Stimulated activated CD4-positive, alpha-beta T cell treated with anti-CD3 and anti-CD28 coated beads, Interleukin-15, amount 100 ng/mL, for 24 hours (primary cell): ENCODE results near the gene CCL22.
"Not testable (repeated sequence)": the region's sequence is repeated elsewhere in the genome, so short reads cannot be mapped to it uniquely, and the experiment has no call there.

Experiments
- DNase-seq: peaks from one replicate; pipeline ENCODE4 v3.0.0-alpha.2; 2020

The CCL22 gene

DNA sequence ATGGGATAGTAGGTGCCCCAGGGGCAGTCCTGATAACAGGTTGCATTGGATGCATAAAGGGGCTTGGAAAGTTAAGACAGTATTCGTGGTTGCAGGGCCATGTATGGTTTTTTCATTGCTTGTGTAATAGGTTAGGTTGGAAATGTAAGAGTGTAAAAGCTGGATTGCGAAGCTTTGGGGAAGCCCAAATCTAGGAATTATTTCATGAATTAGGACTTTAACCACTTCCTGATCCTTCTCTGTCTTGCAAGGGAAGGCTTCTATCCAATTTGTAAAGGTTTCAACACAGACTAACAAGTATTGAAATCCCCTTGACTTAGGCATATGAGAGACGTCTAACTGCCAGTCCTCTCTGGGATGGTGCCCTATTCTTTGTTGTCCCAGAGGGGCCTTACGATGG, 38.2 kb downstream of the CCL22 start:
- no peak for DNase-seq

DNA sequence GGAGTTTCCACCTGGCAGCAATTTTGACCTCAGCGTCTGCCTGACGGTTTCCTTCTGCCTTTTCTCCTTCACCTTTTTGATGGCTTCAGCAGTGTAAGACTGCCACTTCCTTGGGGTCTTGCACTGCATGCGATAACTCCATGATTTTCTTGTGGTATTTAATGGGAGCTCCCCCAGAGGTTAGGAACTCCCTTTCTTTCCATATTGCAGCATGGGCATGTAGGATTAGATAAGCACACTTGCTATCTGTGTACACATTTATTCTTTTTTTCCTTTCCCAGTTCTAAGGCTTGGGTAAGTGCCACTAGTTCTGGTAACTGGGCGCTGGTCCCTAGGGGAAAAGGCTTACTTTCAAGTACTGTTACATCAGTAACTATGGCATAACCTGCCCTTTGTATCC, 38.9 kb downstream of the CCL22 start:
- not testable (repeated sequence) for DNase-seq

DNA sequence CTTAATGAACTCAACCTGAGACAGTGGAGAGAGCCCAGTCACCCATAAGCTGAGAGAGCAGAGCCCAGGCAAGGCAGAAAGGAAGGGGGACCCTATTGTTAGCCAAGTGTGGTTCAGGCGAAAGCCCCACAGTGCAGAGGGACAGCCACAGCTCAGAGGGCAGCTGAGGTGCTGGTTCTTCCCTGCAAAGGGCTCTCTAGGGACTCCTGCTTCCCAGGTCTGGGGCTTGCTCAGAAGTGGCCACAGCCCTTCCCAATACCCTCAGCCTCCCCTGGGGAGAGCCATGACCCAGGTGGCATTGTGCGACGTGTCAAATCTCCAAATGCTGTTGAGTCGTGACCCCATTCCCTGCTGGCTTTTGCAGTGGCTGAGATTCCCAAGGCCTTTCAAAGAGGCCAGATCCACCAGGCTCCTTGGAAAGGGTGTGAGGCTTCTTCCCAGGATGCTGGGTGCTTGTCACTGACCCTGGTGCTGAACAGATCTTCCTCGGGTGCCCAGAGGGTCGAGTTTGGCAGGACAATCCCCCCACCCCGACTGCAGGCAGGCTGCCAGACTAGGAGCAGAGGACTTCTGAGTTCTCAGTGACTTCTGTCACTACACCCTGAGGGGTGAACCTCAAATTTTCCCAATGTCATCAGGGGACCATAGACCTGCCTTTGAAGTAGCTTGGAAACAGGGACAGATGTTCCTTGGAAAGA, 43.5 kb downstream of the CCL22 start:
- DNase-seq: no peak

DNA sequence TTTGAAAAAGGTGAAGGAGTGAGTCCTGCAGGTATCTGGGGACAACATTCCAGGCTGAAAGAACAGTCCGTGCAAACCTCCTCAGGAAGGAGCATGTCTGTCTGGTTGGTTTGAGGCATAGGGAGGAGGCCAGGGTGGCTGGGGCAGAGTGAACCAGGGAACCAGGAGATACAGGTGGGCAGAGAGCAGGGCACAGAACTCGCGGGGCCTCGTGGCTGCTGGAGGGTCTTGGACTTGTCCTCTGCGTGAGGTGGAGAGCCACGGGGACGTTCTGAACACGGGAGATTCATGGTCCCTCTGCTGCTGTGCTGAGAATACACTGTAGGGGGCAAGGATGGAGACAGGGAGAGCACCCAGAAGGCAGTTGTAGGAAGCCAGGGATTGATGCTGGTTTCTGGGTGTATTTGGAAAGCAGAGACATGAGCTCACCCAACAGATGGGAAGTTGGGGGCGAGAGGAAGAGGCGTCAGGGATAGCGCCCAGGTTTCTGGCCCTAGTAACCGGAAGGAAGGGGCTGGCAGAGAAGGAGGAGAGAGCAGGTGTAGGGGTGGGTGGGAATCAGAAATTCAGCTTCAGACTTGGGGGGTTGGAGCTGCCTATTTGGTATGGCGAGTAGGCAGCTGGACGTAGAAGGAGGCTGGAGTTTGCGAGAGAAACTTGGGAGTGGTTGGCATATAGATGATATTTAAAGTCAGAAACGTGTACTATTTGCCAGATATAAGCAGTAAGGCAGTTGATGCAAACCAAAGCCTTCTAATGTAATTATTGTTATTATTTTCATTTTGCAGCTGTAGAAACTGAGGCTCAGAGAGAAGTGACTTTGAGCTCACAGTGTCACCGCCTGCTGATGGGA, 45.6 kb downstream of the CCL22 start, which contains the start of gene CCL17:
CCL17 (plus strand) TSS at position 803 of the 853 bp plus-strand sequence. CDS start 9,166 bp downstream, outside the sequence.
- no peak for DNase-seq

DNA sequence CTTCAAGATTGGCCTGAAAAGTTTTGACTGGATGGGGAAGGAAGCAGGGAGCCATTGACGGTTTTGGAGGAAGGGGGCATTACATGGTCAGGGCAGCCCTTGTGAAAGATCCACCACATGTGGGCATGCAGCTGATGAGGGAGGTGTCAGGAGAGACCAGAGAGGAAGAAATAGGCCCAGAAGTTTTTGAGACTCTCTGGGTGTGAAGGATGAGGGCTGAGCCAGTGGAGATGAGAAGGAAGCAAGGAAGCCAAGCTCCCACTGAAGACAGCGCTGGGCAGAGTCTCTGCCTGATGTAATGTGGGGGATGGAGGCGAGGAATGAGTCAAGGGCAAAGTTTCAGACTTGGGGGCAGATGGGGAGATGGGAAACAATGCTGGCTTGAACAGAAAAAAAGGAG, 46.5 kb downstream of the CCL22 start:
- DNase-seq: no peak

DNA sequence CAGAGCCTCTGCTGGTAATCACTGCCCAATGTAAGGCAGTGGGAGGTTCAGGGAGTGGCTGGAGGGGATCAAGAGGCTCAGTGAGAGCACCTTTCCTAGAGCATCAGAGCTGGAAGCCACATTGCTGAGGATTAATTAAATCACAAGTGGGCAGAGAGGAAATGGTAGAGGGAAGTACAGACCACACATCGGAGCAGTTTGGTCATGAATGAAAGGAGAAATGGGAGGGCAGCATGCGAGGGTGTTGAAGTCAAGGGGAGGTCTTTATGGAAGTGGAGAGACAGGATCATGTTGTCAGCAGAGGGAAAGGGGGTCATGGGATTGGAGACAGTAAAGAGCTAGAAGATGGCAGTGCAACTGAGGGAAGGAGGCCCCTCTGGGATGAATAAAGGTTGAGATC, 48.3 kb downstream of the CCL22 start:
- DNase-seq: no peak

DNA sequence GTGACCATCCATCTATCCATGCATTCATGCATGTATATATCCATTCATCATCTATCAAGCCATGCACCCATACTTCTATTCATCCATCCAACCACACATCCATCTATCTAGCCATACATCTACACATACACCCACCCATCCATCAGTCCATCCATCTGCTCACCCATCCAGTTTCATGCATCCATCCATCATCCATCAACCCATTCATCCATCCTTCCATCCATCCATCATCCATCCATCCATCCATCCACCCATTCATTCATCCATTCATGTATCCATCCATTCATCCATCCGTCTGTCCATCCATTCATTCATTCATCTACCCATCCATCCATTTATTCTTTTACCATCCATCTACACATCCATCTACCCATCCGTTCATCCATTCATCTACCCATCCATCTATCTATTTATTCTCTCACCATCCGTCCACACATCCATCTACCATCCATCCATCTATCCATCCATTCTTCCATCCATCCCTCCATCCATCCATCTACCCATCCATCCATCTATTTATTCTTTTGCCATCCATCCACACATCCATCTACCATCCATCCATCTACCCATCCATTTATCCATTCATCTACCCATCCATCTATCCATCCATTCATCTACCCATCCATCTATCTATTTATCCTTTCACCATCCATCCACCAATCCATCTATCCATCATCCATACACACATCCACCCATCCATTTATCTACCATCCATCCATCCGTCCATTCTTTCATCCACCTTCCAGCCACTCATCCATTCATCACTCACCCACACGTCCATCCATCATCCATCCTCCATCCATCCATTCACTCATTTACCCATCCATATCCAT, 49.2 kb downstream of the CCL22 start:
- DNase-seq: no peak

DNA sequence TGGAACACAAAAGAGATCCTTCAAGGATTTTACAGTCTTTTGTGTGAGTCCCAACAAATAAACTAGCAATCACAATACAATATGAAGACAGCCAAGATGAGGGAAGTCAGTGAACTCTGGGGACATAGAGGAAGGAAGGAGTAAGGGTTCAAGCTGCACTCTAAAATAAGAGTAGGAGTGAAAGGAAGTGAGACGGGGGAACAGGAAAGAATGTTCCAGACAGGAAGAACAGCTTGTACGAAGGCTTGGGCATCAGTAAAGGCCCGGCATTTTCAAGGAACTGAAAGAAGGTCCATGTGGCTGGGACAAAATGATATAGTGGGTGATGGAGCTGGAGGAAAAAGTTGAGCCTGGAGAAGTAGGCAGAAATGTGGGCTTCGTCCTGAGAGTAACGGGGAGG, 50.5 kb downstream of the CCL22 start:
- no peak for DNase-seq

DNA sequence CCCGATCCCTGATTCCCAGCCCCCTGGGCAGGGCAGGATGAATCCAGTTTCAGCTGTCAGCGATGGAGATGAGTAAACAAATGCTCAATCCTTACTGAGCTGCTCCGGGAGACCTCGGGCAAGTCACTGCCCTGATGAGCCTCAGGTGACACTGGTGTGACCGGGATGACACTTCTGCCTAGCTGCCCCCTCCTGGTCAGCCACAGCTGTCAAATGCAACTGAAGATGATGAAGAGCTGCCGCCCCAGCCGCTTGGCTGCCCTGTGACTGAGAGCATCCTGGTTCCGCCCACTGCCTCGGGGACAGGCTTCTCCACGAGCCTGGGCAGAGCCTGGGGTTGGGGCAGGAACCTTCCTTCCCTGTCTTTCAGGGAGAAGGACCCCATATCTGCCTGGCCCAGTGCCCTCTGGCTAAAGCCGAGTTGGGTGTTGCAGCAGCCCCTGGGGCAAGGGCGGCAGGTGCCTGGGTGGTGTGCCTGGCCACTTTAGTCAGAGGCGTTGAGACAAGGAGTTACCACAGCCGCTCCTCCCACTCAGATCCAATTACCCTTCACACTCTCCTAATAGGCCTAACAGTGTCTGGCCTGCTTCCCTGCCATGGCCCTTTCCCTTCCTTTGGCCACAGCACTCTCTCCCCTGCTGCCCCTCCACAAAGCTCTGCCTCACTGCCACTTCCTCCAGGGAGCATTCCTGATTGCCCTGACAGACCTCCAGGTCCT, 51.4 kb downstream of the CCL22 start:
- DNase-seq: no peak

DNA sequence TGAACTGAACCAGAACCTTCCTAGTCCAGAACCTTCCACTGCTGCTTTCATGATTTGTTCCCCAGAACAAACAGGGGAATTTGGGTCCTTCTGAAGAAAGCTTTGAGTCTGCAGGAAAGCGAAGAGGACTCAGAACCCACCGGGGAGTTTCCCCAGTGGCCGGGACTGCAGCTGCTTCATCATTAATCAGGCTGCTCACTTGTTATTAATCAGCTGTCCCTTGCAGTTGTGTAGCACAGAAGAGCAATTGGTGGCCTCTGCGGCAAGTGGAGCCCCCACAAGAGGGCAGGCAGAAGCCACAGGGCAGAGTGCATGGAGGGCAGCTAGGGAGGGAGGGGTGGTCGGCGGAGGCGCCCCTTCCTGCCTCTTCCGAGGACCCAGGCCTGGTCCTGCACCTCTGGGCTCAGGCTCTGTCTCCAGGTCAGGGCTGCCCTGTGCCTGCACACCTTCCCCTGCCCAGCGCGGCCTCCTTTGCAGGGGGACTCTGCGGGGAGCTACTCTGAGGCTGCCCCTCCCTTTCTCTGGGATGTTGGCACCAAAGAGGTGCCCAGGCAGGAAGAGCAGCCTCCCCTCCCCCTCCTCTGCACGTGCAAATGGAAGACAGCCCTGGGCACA, 52.9 kb downstream of the CCL22 start:
- DNase-seq: no peak

DNA sequence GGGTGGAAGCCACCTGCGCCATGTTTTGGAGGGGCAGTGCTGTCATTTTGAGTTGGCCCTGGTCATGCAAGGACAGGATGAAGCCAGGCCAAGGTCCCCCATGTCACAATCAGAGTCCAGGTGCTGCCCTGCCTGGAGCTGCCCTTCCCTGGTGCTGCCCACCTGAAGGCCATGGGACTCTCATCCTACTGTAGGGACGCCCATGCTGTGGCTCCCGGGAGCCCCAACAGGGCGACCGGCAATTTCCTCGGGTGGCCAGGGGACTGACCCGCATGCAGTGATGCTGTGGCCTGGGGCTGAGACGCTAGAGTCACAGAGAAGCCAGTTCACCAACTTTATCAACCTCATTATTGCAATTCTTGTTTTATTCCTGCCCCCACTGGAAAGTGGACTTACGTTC, 54.0 kb downstream of the CCL22 start:
- no peak for DNase-seq

DNA sequence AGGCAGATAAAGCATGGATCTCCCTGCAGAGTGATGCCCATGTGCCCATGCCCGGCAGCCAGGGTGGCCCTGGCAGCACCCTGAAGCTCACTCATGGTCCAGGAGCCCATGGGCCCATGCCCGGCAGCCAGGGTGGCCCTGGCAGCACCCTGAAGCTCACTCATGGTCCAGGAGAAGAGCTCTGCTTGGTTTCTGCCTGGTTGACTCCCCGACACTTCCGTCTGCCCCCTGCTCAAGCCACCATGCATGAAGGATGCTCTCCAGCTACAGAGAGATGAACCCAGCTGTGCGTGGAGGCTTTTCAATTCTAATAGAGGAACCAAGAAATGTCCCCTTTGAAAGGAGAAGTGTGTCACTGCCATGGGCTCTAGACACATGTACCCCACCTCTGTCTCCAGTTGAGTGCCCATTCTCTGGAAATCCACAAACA, 54.7 kb downstream of the CCL22 start:
- DNase-seq: no peak

DNA sequence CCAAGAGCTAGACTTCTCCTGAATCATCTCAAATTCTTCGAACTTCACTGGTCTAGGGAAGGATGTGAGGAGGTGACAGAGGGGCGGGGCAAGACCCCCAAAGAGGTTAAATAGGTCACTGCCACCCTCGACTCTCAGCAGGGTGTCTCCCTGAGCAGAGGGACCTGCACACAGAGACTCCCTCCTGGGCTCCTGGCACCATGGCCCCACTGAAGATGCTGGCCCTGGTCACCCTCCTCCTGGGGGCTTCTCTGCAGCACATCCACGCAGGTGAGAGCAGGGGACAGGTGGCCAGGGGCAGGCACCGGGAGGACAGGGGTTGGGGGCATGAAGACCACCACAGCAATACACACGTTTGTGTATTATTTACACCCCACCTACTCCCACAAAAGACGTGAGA, 55.1 kb downstream of the CCL22 start:
- DNase-seq: no peak
